Measurements from ENCODE around the gene HINT3.
"Not testable (repeated sequence)": the region's sequence is repeated elsewhere in the genome, so short reads cannot be mapped to it uniquely, and the experiment has no call there.

The HINT3 gene

GRCh38 chr6:125956506-125957390, at the start of gene HINT3:
TSS of gene HINT3 (plus strand) at chr6:125956770. CDS start at chr6:125956978, 208 bp downstream.
- peak; percentile 97 for DNase-seq

GRCh38 chr6:125910527-125910926, 46.0 kb upstream of the HINT3 start:
- DNase-seq = no peak

GRCh38 chr6:125911051-125911451, 45.5 kb upstream of the HINT3 start:
- not testable (repeated sequence) for DNase-seq

- DNase-seq = not testable (repeated sequence)
Measured at GRCh38 chr6:125912430-125912829, 44.1 kb upstream of the HINT3 start.

- no peak for DNase-seq
Measured at GRCh38 chr6:125913145-125913544, 43.4 kb upstream of the HINT3 start.

- DNase-seq = no peak
Measured at GRCh38 chr6:125913864-125914351, 42.7 kb upstream of the HINT3 start.

- DNase-seq = no peak
Measured at GRCh38 chr6:125918230-125918629, 38.3 kb upstream of the HINT3 start.

GRCh38 chr6:125918681-125919566, 37.6 kb upstream of the HINT3 start:
- peak; percentile 12 for DNase-seq

- DNase-seq = no peak
Measured at GRCh38 chr6:125919618-125920017, 37.0 kb upstream of the HINT3 start.

GRCh38 chr6:125922322-125922860, 34.2 kb upstream of the HINT3 start:
- no peak for DNase-seq

- no peak for DNase-seq
Measured at GRCh38 chr6:125923366-125923877, 33.1 kb upstream of the HINT3 start.

GRCh38 chr6:125924169-125924568, 32.4 kb upstream of the HINT3 start:
- no peak for DNase-seq

GRCh38 chr6:125924697-125925358, 31.7 kb upstream of the HINT3 start:
- DNase-seq = no peak

GRCh38 chr6:125926711-125927110, 29.9 kb upstream of the HINT3 start:
- no peak for DNase-seq

- no peak for DNase-seq
Measured at GRCh38 chr6:125927761-125928160, 28.8 kb upstream of the HINT3 start.

- no peak for DNase-seq
Measured at GRCh38 chr6:125930765-125931418, 25.7 kb upstream of the HINT3 start.

- no peak for DNase-seq
Measured at GRCh38 chr6:125931733-125932450, 24.7 kb upstream of the HINT3 start.

GRCh38 chr6:125932451-125932795, 24.1 kb upstream of the HINT3 start:
- DNase-seq = no peak

GRCh38 chr6:125935520-125935919, 21.1 kb upstream of the HINT3 start:
- DNase-seq = not testable (repeated sequence)

GRCh38 chr6:125939026-125939425, 17.5 kb upstream of the HINT3 start:
- DNase-seq = no peak

GRCh38 chr6:125939791-125940190, 16.8 kb upstream of the HINT3 start:
- DNase-seq = no peak
